Activated CD8-positive, alpha-beta T cell treated with anti-CD3 and anti-CD28 coated beads for 36 hours (primary cell): ENCODE measurements around the gene PEPD. TPM values are rescaled to one million over a fixed set of nuclear protein-coding genes. Genes with fewer than 3 reads are reported as not detected.

Source experiments
- ATAC-seq: fragments of 200-7000 bp; cut with Tn5 transposase; one replicate; pipeline ENCODE4 v1.10.0; 2021; ENCODE audit warnings: mild to moderate bottlenecking, moderate library complexity
- CTCF ChIA-PET: fragments of 350-600 bp; sonication (Branson Sonifier 250); formaldehyde crosslinking; loops from one replicate; lab custom pipeline; 2021; ENCODE audit warnings: antibody characterized with exemption; lab: Charles Lee
- POLR2A ChIA-PET: fragments of 350-600 bp; sonication (Branson Sonifier 250); formaldehyde crosslinking; loops from one replicate; lab custom pipeline; 2021; ENCODE audit warnings: antibody characterized with exemption; lab: Charles Lee
- DNase-seq: peaks from one replicate; pipeline ENCODE4 v3.0.0-alpha.2; 2020
- H3K27ac Mint-ChIP-seq: one replicate; pipeline ENCODE4 v1.8.0; 2021; ENCODE audit warnings: mild to moderate bottlenecking, mixed read lengths
- H3K27me3 Mint-ChIP-seq: one replicate; pipeline ENCODE4 v1.8.0; 2021; ENCODE audit warnings: mixed read lengths
- H3K36me3 Mint-ChIP-seq: one replicate; pipeline ENCODE4 v1.8.0; 2021; ENCODE audit warnings: low read depth, mixed read lengths
- H3K4me1 Mint-ChIP-seq: one replicate; pipeline ENCODE4 v1.8.0; 2021; ENCODE audit warnings: low read depth, mixed read lengths
- H3K4me3 Mint-ChIP-seq: one replicate; pipeline ENCODE4 v1.8.0; 2021; ENCODE audit warnings: mild to moderate bottlenecking, moderate library complexity, mixed read lengths
- H3K9me3 Mint-ChIP-seq: one replicate; pipeline ENCODE4 v1.8.0; 2021; ENCODE audit warnings: mixed read lengths
- CTCF ChIP-seq: fragments of 200-600 bp; IDR thresholded peaks from one replicate; pipeline ENCODE4 v1.8.0; 2022; ENCODE audit warnings: antibody characterized with exemption, mild to moderate bottlenecking
- intact Hi-C: fragments of 100-400 bp; cut with micrococcal nuclease; formaldehyde crosslinking; loops from one replicate; pipeline ENCODE4 v1.10.0; 2022
- total RNA-seq, 2 experiments: library from RNA; stranded (reverse); gene quantifications; one replicate each; pipeline ENCODE4 v1.2.3, GENCODE V29; 2021

PEPD gene
- total RNA-seq, 2 experiments from 2014 or later, result 32.6 to 34.6 TPM

- no peak overlapping the region for H3K27ac Mint-ChIP-seq
- intact Hi-C loops, result no loop called here
- ChIA-PET POLR2A (interaction anchor here (1.7 kb wide), 1 partner anchor 11 kb away, joined by 8 read pairs; the partner anchor contains the start of gene PEPD), CTCF (no interaction called here)
- H3K27me3 Mint-ChIP-seq, result no peaks in the 10 kb centered on the region
- H3K9me3 Mint-ChIP-seq, result no peaks in the 10 kb centered on the region
- no peak overlapping the region for H3K4me3 Mint-ChIP-seq
- no peak for ATAC-seq
- no peaks in the 10 kb centered on the region for H3K4me1 Mint-ChIP-seq
- DNase-seq, result no peak
- TF ChIP-seq CTCF, result no peak
- H3K36me3 Mint-ChIP-seq, result peaks cover 1% of the 10 kb centered on the region
Measured at GRCh38 chr19:33510462-33511194, 11.0 kb downstream of the PEPD start.

- peaks cover 1% of the 10 kb centered on the region for H3K36me3 Mint-ChIP-seq
- no peaks in the 10 kb centered on the region for H3K9me3 Mint-ChIP-seq
- intact Hi-C loops, result no loop called here
- no peaks in the 10 kb centered on the region for H3K4me1 Mint-ChIP-seq
- no peak overlapping the region for H3K4me3 Mint-ChIP-seq
- ATAC-seq (no peak), DNase-seq (no peak)
- ChIA-PET POLR2A (interaction anchor here (1.7 kb wide), 1 partner anchor 11 kb away, joined by 8 read pairs; the partner anchor contains the start of gene PEPD), CTCF (no interaction called here)
- no peaks in the 10 kb centered on the region for H3K27me3 Mint-ChIP-seq
- TF ChIP-seq CTCF, result no peak
- H3K27ac Mint-ChIP-seq, result no peak overlapping the region
Measured at GRCh38 chr19:33509774-33510173, 11.8 kb downstream of the PEPD start.

- H3K4me3 Mint-ChIP-seq, result no peak overlapping the region
- CTCF ChIA-PET, result no interaction called here
Measured at GRCh38 chr19:33508941-33509614, 12.5 kb downstream of the PEPD start.

GRCh38 chr19:33508431-33508830, 13.2 kb downstream of the PEPD start:
- POLR2A ChIA-PET, result no interaction called here
- Mint-ChIP-seq H3K27me3 (no peaks in the 10 kb centered on the region), H3K27ac (no peak overlapping the region), H3K9me3 (no peaks in the 10 kb centered on the region), H3K4me1 (no peaks in the 10 kb centered on the region), H3K36me3 (peaks cover 1% of the 10 kb centered on the region), H3K4me3 (no peak overlapping the region)
- no peak for DNase-seq
- no peak for TF ChIP-seq CTCF
- intact Hi-C loops, result no loop called here
- CTCF ChIA-PET, result no interaction called here
- ATAC-seq, result no peak

More at GRCh38 chr19:33508941-33509614, 12.5 kb downstream of the PEPD start:
- Mint-ChIP-seq H3K36me3 (peaks cover 1% of the 10 kb centered on the region), H3K9me3 (no peaks in the 10 kb centered on the region), H3K4me1 (no peaks in the 10 kb centered on the region), H3K27me3 (no peaks in the 10 kb centered on the region), H3K27ac (no peak overlapping the region)
- intact Hi-C loops, result no loop called here
- no peak for DNase-seq
- TF ChIP-seq CTCF, result no peak
- POLR2A ChIA-PET, result no interaction called here
- no peak for ATAC-seq

GRCh38 chr19:33508009-33508408, 13.6 kb downstream of the PEPD start:
- Mint-ChIP-seq H3K27me3 (no peaks in the 10 kb centered on the region), H3K4me3 (no peak overlapping the region), H3K9me3 (no peaks in the 10 kb centered on the region), H3K36me3 (peaks cover 1% of the 10 kb centered on the region), H3K4me1 (no peaks in the 10 kb centered on the region), H3K27ac (no peak overlapping the region)
- ChIA-PET POLR2A (no interaction called here), CTCF (no interaction called here)
- DNase-seq (no peak), ATAC-seq (no peak)
- no peak for TF ChIP-seq CTCF
- intact Hi-C loops, result no loop called here
